ENCODE measurements around the gene PRPF18.

PRPF18 gene

GRCh38 chr10:13658264-13658663 lies 71.5 kb downstream of the PRPF18 start:
- no peaks in the 10 kb centered on the region for H3K9me3 ChIP-seq (ENCODE audit: insufficient read depth, low read length)
- no peak for TF ChIP-seq YY1 (IDR thresholded peaks at IDR 0.05; ENCODE audit: insufficient read depth, insufficient read length)
- TF ChIP-seq SUZ12 (IDR thresholded peaks at IDR 0.05; ENCODE audit: extremely low read depth, insufficient read depth, insufficient read length), result no peak
- no peak for TF ChIP-seq ZNF274 (IDR thresholded peaks at IDR 0.05; ENCODE audit: low read depth, low read length)
- H3K4me3 ChIP-seq (ENCODE audit: insufficient read length, low read depth), result no peak overlapping the region
- peaks cover 70% of the 10 kb centered on the region for H3K36me3 ChIP-seq (ENCODE audit: insufficient read depth, insufficient read length, low read length)
- peaks cover 3% of the 10 kb centered on the region for H3K4me1 ChIP-seq (ENCODE audit: insufficient read depth, insufficient read length)
- DNase-seq (ENCODE audit: low read depth, low spot score), result no peak
- H3K27me3 ChIP-seq (ENCODE audit: insufficient read depth, insufficient read length), result no peaks in the 10 kb centered on the region
- no peak overlapping the region for H3K9ac ChIP-seq (ENCODE audit: insufficient read length, low read depth)

- no peak for TF ChIP-seq ZNF274 (IDR thresholded peaks at IDR 0.05; ENCODE audit: low read depth, low read length)
- TF ChIP-seq YY1 (IDR thresholded peaks at IDR 0.05; ENCODE audit: insufficient read depth, insufficient read length), result no peak
- peaks cover 63% of the 10 kb centered on the region for H3K36me3 ChIP-seq (ENCODE audit: insufficient read depth, insufficient read length, low read length)
- H3K9me3 ChIP-seq (ENCODE audit: insufficient read depth, low read length), result no peaks in the 10 kb centered on the region
- H3K27me3 ChIP-seq (ENCODE audit: insufficient read depth, insufficient read length), result no peaks in the 10 kb centered on the region
- H3K9ac ChIP-seq (ENCODE audit: insufficient read length, low read depth), result no peak overlapping the region
- H3K4me3 ChIP-seq (ENCODE audit: insufficient read length, low read depth), result no peak overlapping the region
- no peak for DNase-seq (ENCODE audit: low read depth, low spot score)
- peaks cover 3% of the 10 kb centered on the region for H3K4me1 ChIP-seq (ENCODE audit: insufficient read depth, insufficient read length)
Observed at GRCh38 chr10:13658871-13659685, 72.3 kb downstream of the PRPF18 start.

- Histone ChIP-seq H3K36me3 (ENCODE audit: insufficient read depth, insufficient read length, low read length) (peaks cover 57% of the 10 kb centered on the region), H3K9ac (ENCODE audit: insufficient read length, low read depth) (no peak overlapping the region), H3K4me3 (ENCODE audit: insufficient read length, low read depth) (no peak overlapping the region), H3K27me3 (ENCODE audit: insufficient read depth, insufficient read length) (no peaks in the 10 kb centered on the region), H3K4me1 (ENCODE audit: insufficient read depth, insufficient read length) (peaks cover 3% of the 10 kb centered on the region), H3K9me3 (ENCODE audit: insufficient read depth, low read length) (no peaks in the 10 kb centered on the region)
- no peak for TF ChIP-seq SUZ12 (IDR thresholded peaks at IDR 0.05; ENCODE audit: extremely low read depth, insufficient read depth, insufficient read length)
- no peak for TF ChIP-seq ZNF274 (IDR thresholded peaks at IDR 0.05; ENCODE audit: low read depth, low read length)
- TF ChIP-seq YY1 (IDR thresholded peaks at IDR 0.05; ENCODE audit: insufficient read depth, insufficient read length), result no peak
- DNase-seq (ENCODE audit: low read depth, low spot score), result no peak
Observed at GRCh38 chr10:13659887-13660550, 73.3 kb downstream of the PRPF18 start.

GRCh38 chr10:13660551-13660920 lies 73.8 kb downstream of the PRPF18 start:
- no peak for TF ChIP-seq YY1 (IDR thresholded peaks at IDR 0.05; ENCODE audit: insufficient read depth, insufficient read length)
- no peak for TF ChIP-seq ZNF274 (IDR thresholded peaks at IDR 0.05; ENCODE audit: low read depth, low read length)
- H3K9ac ChIP-seq (ENCODE audit: insufficient read length, low read depth), result no peak overlapping the region
- DNase-seq (ENCODE audit: low read depth, low spot score), result no peak
- no peaks in the 10 kb centered on the region for H3K27me3 ChIP-seq (ENCODE audit: insufficient read depth, insufficient read length)
- H3K4me1 ChIP-seq (ENCODE audit: insufficient read depth, insufficient read length), result peaks cover 3% of the 10 kb centered on the region
- peaks cover 53% of the 10 kb centered on the region for H3K36me3 ChIP-seq (ENCODE audit: insufficient read depth, insufficient read length, low read length)
- no peak overlapping the region for H3K4me3 ChIP-seq (ENCODE audit: insufficient read length, low read depth)
- H3K9me3 ChIP-seq (ENCODE audit: insufficient read depth, low read length), result no peaks in the 10 kb centered on the region

- TF ChIP-seq YY1 (IDR thresholded peaks at IDR 0.05; ENCODE audit: insufficient read depth, insufficient read length), result no peak
- no peak for TF ChIP-seq ZNF274 (IDR thresholded peaks at IDR 0.05; ENCODE audit: low read depth, low read length)
- no peak for TF ChIP-seq SUZ12 (IDR thresholded peaks at IDR 0.05; ENCODE audit: extremely low read depth, insufficient read depth, insufficient read length)
- Histone ChIP-seq H3K9ac (ENCODE audit: insufficient read length, low read depth) (no peak overlapping the region), H3K27me3 (ENCODE audit: insufficient read depth, insufficient read length) (no peaks in the 10 kb centered on the region), H3K36me3 (ENCODE audit: insufficient read depth, insufficient read length, low read length) (peaks cover 55% of the 10 kb centered on the region), H3K4me1 (ENCODE audit: insufficient read depth, insufficient read length) (peaks cover 3% of the 10 kb centered on the region), H3K9me3 (ENCODE audit: insufficient read depth, low read length) (no peaks in the 10 kb centered on the region), H3K4me3 (ENCODE audit: insufficient read length, low read depth) (no peak overlapping the region)
- no peak for DNase-seq (ENCODE audit: low read depth, low spot score)
Observed at GRCh38 chr10:13661256-13661655, 74.5 kb downstream of the PRPF18 start.

- no peak overlapping the region for H3K4me3 ChIP-seq (ENCODE audit: insufficient read length, low read depth)
- no peak for DNase-seq (ENCODE audit: low read depth, low spot score)
- H3K4me1 ChIP-seq (ENCODE audit: insufficient read depth, insufficient read length), result no peaks in the 10 kb centered on the region
- peaks cover under 1% of the 10 kb centered on the region for H3K9me3 ChIP-seq (ENCODE audit: insufficient read depth, low read length)
- no peak for TF ChIP-seq SUZ12 (IDR thresholded peaks at IDR 0.05; ENCODE audit: extremely low read depth, insufficient read depth, insufficient read length)
- no peak for TF ChIP-seq YY1 (IDR thresholded peaks at IDR 0.05; ENCODE audit: insufficient read depth, insufficient read length)
- TF ChIP-seq ZNF274 (IDR thresholded peaks at IDR 0.05; ENCODE audit: low read depth, low read length), result no peak
- H3K9ac ChIP-seq (ENCODE audit: insufficient read length, low read depth), result no peak overlapping the region
- no peaks in the 10 kb centered on the region for H3K27me3 ChIP-seq (ENCODE audit: insufficient read depth, insufficient read length)
- peaks cover 60% of the 10 kb centered on the region for H3K36me3 ChIP-seq (ENCODE audit: insufficient read depth, insufficient read length, low read length)
Observed at GRCh38 chr10:13665516-13666262, 78.9 kb downstream of the PRPF18 start.

GRCh38 chr10:13668126-13668525 lies 81.4 kb downstream of the PRPF18 start:
- H3K36me3 ChIP-seq (ENCODE audit: insufficient read depth, insufficient read length, low read length), result peaks cover 59% of the 10 kb centered on the region
- H3K9me3 ChIP-seq (ENCODE audit: insufficient read depth, low read length), result peaks cover 8% of the 10 kb centered on the region
- no peaks in the 10 kb centered on the region for H3K4me1 ChIP-seq (ENCODE audit: insufficient read depth, insufficient read length)
- no peak for DNase-seq (ENCODE audit: low read depth, low spot score)
- H3K9ac ChIP-seq (ENCODE audit: insufficient read length, low read depth), result no peak overlapping the region
- H3K27me3 ChIP-seq (ENCODE audit: insufficient read depth, insufficient read length), result no peaks in the 10 kb centered on the region
- TF ChIP-seq ZNF274 (IDR thresholded peaks at IDR 0.05; ENCODE audit: low read depth, low read length) (no peak), SUZ12 (IDR thresholded peaks at IDR 0.05; ENCODE audit: extremely low read depth, insufficient read depth, insufficient read length) (no peak), YY1 (IDR thresholded peaks at IDR 0.05; ENCODE audit: insufficient read depth, insufficient read length) (no peak)
- H3K4me3 ChIP-seq (ENCODE audit: insufficient read length, low read depth), result no peak overlapping the region

All from NT2/D1 (cell line).